Epithelial cell of esophagus (primary cell): Measurements from ENCODE around the gene NXN.

Source experiments
- DNase-seq: peaks from one replicate; pipeline ENCODE4 v3.0.0; 2010; ENCODE audit warnings: low read depth
- H3K4me3 ChIP-seq: 2 replicates; pipeline ENCODE4 v1.5.1; 2011; ENCODE audit warnings: mild to moderate bottlenecking, low read length, control low read depth
- TF ChIP-seq, protein P1 (sequence below): IDR thresholded peaks from 2 replicates; pipeline ENCODE4 v1.5.1; 2011; ENCODE audit warnings: low read depth, mild to moderate bottlenecking, low read length, control low read depth, inconsistent platforms; ENCODE audit not compliant: insufficient read depth; ENCODE audit errors: missing control alignments

The NXN gene

DNA sequence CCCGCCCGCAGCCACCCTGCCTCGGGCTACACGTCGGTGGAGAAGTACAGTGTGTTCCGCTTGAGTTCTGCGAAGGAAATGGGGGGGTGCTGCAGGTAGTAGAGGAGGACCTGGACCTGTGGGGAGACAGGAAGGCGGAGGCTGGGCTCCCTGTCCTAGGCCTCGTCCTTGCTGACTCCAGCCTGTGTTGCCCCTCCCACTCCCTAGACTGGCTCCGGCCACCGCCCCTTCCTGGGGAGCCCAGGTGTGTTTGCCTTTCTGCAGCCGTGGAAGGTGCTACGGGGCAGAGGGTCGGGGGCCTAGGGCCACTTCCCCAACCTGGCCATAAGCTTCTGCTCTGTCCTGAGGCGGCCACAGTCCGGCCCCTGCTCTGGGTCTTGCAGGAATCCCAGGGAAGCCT lies 26.5 kb upstream of the NXN start:
- no peak overlapping the region for H3K4me3 ChIP-seq
- peak; percentile 45 for DNase-seq
- TF ChIP-seq, protein P1, sequence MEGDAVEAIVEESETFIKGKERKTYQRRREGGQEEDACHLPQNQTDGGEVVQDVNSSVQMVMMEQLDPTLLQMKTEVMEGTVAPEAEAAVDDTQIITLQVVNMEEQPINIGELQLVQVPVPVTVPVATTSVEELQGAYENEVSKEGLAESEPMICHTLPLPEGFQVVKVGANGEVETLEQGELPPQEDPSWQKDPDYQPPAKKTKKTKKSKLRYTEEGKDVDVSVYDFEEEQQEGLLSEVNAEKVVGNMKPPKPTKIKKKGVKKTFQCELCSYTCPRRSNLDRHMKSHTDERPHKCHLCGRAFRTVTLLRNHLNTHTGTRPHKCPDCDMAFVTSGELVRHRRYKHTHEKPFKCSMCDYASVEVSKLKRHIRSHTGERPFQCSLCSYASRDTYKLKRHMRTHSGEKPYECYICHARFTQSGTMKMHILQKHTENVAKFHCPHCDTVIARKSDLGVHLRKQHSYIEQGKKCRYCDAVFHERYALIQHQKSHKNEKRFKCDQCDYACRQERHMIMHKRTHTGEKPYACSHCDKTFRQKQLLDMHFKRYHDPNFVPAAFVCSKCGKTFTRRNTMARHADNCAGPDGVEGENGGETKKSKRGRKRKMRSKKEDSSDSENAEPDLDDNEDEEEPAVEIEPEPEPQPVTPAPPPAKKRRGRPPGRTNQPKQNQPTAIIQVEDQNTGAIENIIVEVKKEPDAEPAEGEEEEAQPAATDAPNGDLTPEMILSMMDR = no peak

DNA sequence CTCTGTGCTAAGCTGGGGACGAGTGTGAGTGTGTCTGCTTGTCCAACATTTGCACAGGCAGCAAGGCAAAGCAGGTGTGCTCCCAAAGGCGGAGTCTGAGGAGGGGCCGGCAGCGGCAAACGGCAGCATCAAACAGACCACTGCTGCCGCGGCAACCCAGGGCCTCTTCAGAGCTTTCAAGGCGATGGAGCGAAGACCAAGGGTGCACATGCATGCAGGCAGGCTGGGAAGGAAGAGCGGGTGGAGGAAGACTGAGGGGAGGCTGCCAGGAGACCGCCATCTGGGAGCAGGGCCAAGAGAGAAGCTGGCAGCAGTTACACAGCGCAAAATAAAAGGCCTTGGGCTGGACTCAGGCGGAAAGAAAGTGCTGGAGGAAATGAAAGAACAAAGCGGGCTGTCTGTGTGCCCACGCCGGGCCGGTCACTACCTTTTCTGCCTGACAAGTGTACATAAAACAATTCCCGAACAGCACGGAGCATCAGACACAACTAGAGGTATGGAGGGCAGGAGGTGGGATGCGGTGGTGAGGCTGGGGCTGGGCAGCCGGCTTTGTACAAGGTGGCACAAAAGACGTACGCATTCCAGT lies 25.9 kb upstream of the NXN start:
- DNase-seq = peak; percentile 28
- TF ChIP-seq, protein P1 = no peak

DNA sequence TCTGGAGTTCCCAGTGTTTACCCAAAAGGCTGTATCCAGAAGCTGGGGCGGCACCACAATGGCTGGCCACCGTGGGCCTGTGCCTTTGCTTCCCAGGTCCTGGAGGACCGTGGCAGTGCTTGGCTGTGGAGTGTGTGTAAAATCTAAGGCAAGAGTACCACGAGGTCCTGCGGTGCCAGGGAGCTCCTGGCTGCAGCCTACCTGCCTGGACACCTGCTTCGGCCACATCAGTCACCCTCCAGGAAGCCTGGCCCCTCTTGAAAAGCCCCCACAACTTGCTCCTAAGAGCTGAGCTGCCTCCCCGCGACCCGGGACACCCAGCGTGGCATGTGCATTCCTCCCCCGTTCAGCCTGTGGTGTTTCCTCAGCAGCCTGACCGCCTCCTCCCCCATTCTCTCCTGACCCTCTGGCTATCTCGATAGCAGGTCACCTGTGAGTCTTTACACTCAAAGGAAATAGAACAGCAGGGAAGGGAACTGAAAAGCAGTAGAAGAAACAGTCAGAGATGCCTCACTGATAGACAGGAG lies 25.3 kb upstream of the NXN start:
- H3K4me3 ChIP-seq = no peak overlapping the region
- TF ChIP-seq, protein P1 = no peak
- DNase-seq = no peak

More for the DNA sequence above, 25.9 kb upstream of the NXN start:
- no peak overlapping the region for H3K4me3 ChIP-seq

DNA sequence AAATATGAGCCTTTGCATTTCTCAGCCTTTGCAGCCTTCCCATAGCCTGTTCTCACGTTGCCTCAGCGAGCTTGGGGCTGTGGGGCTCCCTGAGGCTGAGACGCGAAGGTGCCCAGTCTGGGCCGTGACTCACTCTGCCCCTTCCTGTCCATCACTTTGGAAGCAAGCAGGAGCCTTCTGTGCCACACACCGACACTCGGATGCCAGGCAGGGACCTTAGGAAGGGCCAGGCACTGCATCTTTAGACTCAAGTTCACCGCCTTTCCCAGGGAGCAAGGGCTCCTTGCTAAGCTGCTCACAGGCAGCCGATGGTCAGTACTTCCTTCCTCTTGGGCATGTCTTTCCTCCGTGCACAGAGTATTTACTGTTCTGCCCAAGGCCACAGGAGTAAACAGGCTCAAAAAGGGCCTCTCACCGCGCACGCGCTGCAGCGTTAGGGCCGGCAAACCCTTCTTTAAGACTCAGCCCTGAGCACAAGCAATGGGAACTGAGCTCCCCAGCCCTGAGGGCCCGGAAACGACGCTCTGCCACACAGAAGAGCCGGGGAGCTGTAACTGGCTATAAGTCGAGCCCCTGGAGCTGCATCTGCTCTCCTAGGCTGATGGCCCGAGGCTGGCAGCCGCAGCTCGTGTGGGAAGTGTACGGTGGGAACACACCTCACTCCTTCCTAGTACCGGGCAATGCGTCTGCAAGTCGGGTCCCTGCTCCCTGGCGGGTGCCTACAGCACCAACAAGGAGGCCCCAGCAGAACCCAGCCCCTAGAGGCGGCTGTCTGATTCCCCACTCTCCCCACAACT lies 24.6 kb upstream of the NXN start:
- TF ChIP-seq, protein P1 = no peak
- DNase-seq = no peak
- H3K4me3 ChIP-seq = no peak overlapping the region

DNA sequence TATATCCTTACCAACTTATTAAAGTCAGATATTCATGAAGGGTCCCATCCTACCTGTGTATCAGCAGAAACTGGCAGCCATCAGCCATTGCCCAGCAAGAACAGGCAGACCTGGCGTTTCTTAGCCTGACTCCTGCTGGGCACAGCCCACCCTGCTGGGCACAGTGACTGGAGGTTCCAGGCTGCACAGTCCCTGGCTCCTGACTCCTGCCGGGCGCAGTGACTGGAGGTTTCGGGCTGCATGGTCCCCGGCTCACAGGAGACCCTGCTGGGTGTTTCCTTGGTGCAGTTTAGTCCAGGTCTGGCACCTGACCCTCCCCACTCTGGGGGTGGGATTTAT lies 24.0 kb upstream of the NXN start:
- no peak overlapping the region for H3K4me3 ChIP-seq
- DNase-seq = no peak
- TF ChIP-seq, protein P1 = no peak

DNA sequence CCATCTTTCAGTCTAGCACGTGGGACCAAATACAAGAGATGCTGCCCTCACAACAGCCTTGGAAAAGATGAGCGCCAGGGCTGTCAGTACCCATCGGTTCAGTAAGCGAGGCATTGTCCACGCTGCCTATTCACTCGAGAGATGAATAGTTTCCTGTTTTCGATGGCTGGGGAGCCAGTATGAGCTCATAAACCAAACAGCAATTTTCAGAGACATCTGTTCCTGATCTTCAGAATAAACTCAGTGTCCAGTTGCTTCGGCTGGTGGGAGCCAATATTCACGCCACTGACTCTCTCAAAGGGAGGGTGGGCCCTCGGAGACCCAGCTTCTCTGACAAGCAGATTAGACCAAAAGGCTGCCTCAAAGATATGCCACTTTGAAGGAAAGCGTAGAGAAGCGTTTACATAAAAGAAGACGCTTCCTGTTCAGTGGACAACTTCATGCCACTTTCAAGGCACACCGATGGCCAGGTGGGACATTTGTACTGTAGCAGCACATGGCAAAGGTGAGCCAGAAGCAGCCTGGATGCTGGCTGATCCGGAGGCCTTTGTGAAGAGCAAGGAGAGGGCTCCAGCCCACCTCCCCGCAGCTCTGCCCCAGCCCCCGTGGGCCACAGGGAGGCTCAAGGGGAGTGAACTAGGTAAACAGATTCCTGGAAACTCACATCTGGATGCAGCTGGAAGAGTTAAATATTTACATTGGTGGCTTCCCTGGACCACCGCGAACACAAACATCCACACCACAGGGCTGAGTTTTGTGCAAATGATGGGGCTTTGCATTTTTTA lies 23.4 kb upstream of the NXN start:
- H3K4me3 ChIP-seq = no peak overlapping the region
- no peak for DNase-seq
- TF ChIP-seq, protein P1 = no peak
